ENCODE data around the gene ATP12A. TPM values are rescaled to one million over a fixed set of nuclear protein-coding genes. Genes with fewer than 3 reads are reported as not detected.

ATP12A gene
- total RNA-seq, 2 donors from 2014 or later = not detected

DNA sequence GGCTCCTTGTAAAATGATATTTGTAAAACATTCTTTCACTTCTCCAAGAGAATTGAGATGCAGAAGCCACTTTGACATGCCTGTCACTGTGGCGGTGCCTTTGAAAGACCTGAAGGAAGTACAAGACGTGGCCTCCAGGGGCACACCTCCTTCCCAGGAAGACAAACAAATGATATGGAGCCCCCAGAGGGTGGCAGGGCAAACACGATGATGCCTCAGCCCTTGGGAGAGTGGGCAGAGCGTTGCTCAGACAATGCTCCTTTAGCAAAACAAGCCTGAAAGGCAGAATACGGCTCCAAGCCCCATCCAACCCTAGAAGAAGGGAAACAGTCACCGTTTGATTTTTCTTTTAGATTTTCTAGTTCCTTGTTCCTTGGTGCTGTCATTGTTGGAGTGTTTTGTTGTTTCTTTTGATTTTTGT is 9.2 kb upstream of the ATP12A start:
- DNase-seq (ENCODE audit: low spot score) = no peak
- Histone ChIP-seq H3K9me3 (no peaks in the 10 kb centered on the region), H3K27ac (no peak overlapping the region), H3K36me3 (no peaks in the 10 kb centered on the region), H3K27me3 (no peaks in the 10 kb centered on the region), H3K4me1 (peaks cover 0 to 5% of the 10 kb centered on the region in 2 donors), H3K4me3 (no peak overlapping the region)
- TF ChIP-seq, protein P1, sequence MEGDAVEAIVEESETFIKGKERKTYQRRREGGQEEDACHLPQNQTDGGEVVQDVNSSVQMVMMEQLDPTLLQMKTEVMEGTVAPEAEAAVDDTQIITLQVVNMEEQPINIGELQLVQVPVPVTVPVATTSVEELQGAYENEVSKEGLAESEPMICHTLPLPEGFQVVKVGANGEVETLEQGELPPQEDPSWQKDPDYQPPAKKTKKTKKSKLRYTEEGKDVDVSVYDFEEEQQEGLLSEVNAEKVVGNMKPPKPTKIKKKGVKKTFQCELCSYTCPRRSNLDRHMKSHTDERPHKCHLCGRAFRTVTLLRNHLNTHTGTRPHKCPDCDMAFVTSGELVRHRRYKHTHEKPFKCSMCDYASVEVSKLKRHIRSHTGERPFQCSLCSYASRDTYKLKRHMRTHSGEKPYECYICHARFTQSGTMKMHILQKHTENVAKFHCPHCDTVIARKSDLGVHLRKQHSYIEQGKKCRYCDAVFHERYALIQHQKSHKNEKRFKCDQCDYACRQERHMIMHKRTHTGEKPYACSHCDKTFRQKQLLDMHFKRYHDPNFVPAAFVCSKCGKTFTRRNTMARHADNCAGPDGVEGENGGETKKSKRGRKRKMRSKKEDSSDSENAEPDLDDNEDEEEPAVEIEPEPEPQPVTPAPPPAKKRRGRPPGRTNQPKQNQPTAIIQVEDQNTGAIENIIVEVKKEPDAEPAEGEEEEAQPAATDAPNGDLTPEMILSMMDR (IDR thresholded peaks at IDR 0.05) = no peak

DNA sequence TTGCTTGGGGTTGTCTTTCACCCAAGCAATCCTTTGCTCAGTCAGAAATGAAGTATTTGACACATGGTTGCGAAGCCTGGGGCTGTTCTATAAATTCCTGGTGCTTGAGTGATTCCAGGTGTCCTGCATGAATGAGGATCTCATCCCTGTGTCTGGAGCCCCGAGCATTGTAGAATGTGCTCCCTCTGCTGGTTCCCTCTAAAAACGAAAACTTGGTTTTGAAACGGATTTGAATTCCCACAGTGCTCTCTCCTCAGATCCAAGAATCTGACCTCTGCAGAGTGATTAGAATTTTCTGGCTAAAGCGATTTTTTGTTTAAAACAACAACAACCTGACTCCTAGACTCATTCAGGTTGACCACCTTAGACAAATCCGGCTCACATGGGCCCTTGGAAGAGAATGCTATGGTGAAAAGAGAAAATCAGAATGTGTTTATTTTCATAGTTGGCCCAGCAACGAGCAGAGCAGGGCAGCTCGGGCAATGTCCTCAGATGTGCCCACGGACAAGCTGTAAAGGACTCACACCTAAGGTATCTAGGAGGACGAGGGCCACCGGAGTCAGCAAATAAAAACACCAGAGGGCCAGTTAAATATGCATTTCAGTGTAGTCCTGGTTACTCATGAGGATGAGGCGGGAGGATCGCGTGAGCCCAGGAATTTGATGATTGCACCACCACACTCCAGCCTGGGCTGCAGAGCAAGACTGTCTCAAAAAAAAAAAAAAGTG is 8.7 kb upstream of the ATP12A start:
- Histone ChIP-seq H3K27me3 (no peaks in the 10 kb centered on the region), H3K36me3 (no peaks in the 10 kb centered on the region), H3K4me3 (peak overlapping the region in 1 of 2 donors; percentile 16), H3K27ac (no peak overlapping the region), H3K4me1 (peaks cover 0 to 5% of the 10 kb centered on the region in 2 donors), H3K9me3 (no peaks in the 10 kb centered on the region)
- DNase-seq (ENCODE audit: low spot score) = peak; percentile 69
- TF ChIP-seq, protein P1 (IDR thresholded peaks at IDR 0.05) = peak; percentile 14 to 68

DNA sequence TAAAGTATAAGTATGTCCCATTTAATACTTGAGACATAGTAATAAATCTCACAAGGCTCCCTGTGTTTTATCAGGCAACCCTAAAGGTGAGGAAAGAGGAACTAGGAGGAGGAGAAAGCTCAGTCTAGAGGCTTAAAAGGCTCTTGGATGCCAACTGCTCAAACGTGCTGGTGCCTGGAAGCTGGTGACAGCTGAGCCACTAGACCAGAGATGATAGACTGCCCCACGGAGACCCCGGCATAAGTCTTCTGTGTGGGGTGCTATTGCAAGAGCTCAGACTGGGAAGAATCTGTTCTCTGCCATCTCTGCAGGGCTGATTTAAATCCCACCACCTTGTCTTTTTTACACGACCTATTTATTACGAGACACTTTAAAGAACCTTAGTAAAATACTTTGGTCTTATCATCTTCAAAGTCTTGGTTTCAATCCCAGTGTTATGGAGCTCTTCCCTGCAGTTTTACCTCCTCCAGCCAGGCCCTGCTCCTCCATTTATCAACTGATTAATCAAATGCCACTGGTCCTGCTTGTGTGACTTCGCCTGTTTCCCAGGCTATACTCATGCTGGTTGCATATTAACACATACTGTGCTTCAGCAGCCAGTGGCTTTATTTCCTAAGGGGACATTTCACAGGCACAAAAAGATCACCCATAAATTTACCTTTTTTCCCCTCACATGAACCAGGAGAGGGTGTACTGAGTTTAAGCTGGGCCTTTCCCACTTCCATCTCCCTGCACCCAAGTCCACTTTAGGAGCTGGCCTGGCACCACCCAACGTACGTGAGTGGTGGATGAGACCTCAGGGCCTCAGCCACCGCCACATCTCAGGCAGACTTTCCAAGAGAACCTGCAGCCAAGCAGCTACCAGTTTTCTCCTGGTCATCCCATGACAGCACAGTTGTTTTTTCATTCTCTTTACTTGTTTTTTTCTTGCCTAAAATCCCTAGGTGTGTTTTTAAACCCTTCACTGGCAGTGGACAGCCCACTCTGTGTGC is 7.8 kb upstream of the ATP12A start:
- Histone ChIP-seq H3K27me3 (no peaks in the 10 kb centered on the region), H3K9me3 (no peaks in the 10 kb centered on the region), H3K4me3 (no peak overlapping the region), H3K36me3 (no peaks in the 10 kb centered on the region), H3K27ac (no peak overlapping the region), H3K4me1 (peaks cover 0 to 5% of the 10 kb centered on the region in 2 donors)
- DNase-seq (ENCODE audit: low spot score) = no peak
- TF ChIP-seq, protein P1 (IDR thresholded peaks at IDR 0.05) = no peak

DNA sequence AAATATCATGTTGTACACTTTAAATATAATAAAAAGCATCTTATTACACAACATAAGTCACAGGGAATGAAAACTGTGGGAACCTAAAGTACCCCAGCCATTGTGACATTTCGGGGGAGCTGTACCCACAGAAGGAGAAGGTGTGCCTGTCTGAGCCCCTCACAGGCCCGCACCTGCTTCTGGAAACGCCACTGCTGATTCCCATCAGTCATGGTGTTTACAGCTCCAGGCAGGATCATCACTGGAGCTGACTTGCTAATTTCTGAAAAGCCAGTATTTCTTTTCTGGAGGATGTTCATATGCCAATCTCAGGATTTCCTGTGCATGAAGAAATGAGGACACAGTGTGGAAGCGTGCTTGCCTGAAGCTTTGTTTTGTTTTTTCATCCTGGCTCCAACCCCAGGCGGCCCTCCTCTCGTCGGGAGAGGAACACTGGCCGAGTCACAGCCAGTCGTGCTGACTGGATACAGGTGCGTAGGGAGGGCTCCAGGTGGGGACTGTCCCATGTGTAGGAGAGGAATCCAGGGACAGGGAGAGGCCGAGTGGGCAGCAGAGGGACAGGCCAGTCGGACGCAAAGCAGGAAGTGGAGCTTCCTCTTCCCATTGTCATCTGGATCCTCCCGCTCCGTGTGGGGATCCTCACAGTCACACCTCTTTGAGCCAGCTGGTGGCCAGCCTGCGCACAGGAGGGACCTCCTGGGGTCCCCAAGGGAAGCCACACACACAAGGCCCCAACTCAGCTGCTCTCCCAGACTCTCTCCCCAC is 4.2 kb upstream of the ATP12A start:
- TF ChIP-seq, protein P1 (IDR thresholded peaks at IDR 0.05) = no peak
- H3K9me3 ChIP-seq = no peaks in the 10 kb centered on the region
- H3K4me3 ChIP-seq = no peak overlapping the region
- no peaks in the 10 kb centered on the region for H3K36me3 ChIP-seq
- peaks cover 3 to 13% of the 10 kb centered on the region in 2 donors for H3K27me3 ChIP-seq
- no peak for DNase-seq (ENCODE audit: low spot score)
- peaks cover 0 to 13% of the 10 kb centered on the region in 2 donors for H3K4me1 ChIP-seq
- H3K27ac ChIP-seq = no peak overlapping the region

DNA sequence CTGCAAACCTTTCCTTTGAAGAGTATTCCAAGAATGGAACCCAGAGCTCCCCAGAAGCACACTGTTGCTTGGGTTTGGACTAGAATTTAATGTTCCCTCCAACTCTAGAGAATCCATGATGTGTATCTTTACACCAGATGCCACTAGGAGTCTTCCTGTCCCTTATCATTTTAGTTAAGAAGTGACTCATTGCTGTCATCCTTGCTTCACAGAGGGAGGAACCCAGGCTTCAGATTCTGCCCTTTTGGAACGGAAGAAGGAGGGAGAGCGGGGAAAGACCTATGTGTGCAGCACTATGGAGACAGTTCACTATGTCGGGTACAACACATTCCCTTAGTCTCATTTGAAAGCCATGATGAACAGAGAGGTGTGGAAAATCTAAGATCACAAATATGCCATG is 2.1 kb upstream of the ATP12A start:
- Histone ChIP-seq H3K36me3 (no peaks in the 10 kb centered on the region), H3K9me3 (no peaks in the 10 kb centered on the region), H3K27ac (no peak overlapping the region), H3K4me1 (peaks cover 0 to 10% of the 10 kb centered on the region in 2 donors), H3K4me3 (no peak overlapping the region), H3K27me3 (peaks cover 3 to 15% of the 10 kb centered on the region in 2 donors)
- DNase-seq (ENCODE audit: low spot score) = no peak
- TF ChIP-seq, protein P1 (IDR thresholded peaks at IDR 0.05) = no peak
